GM13976 (cell line): ENCODE measurements around the gene CPED1.
"Not testable (repeated sequence)": the region's sequence is repeated elsewhere in the genome, so short reads cannot be mapped to it uniquely, and the experiment has no call there.

Experiments used
- DNase-seq: peaks from one replicate; pipeline ENCODE4 v3.0.0; 2012; ENCODE audit warnings: low spot score
- CTCF ChIP-seq: IDR thresholded peaks from 2 replicates; pipeline ENCODE4 v1.5.1; 2012; ENCODE audit warnings: borderline replicate concordance, mild to moderate bottlenecking; ENCODE audit not compliant: insufficient read depth; ENCODE audit errors: extremely low read depth, missing control alignments, control extremely low read depth
- in situ Hi-C: fragments of 300-500 bp; cut with MboI; formaldehyde crosslinking; loops from one replicate; pipeline ENCODE4 v1.12.0; 2022; ENCODE audit warnings: low sequenced_read_pairs, mixed read lengths, inconsistent platforms; ENCODE audit not compliant: unreplicated experiment

CPED1 gene

GRCh38 chr7:121211253-121211652, 222.7 kb downstream of the CPED1 start:
- in situ Hi-C loops = no loop called here
- no peak for DNase-seq
- no peak for TF ChIP-seq CTCF

- in situ Hi-C loops = no loop called here
- TF ChIP-seq CTCF = no peak
- DNase-seq = no peak
Observed at GRCh38 chr7:121212036-121212435, 223.5 kb downstream of the CPED1 start.

GRCh38 chr7:121214657-121215056, 226.1 kb downstream of the CPED1 start:
- in situ Hi-C loops = no loop called here
- TF ChIP-seq CTCF = no peak
- DNase-seq = no peak

GRCh38 chr7:121219026-121219425, 230.5 kb downstream of the CPED1 start:
- in situ Hi-C loops = no loop called here
- TF ChIP-seq CTCF = no peak
- DNase-seq = no peak

GRCh38 chr7:121221108-121221507, 232.6 kb downstream of the CPED1 start:
- in situ Hi-C loops, DNase-seq: not testable (repeated sequence)

GRCh38 chr7:121228779-121229178, 240.3 kb downstream of the CPED1 start:
- TF ChIP-seq CTCF = no peak
- no peak for DNase-seq
- in situ Hi-C loops = no loop called here

GRCh38 chr7:121235201-121235600, 246.7 kb downstream of the CPED1 start:
- no peak for DNase-seq
- TF ChIP-seq CTCF = no peak
- in situ Hi-C loops = no loop called here
